Activated CD8-positive, alpha-beta memory T cell treated with anti-CD3 and anti-CD28 coated beads, Interleukin-2, amount 50 U/mL, for 4 hours (primary cell): ENCODE data around the gene PTPRN2.

Source experiments
- DNase-seq: peaks from one replicate; pipeline ENCODE4 v3.0.0-alpha.2; 2020

Gene PTPRN2

GRCh38 chr7:157827863-157828160 is 759.8 kb downstream of the PTPRN2 start:
- no peak for DNase-seq

DNA sequence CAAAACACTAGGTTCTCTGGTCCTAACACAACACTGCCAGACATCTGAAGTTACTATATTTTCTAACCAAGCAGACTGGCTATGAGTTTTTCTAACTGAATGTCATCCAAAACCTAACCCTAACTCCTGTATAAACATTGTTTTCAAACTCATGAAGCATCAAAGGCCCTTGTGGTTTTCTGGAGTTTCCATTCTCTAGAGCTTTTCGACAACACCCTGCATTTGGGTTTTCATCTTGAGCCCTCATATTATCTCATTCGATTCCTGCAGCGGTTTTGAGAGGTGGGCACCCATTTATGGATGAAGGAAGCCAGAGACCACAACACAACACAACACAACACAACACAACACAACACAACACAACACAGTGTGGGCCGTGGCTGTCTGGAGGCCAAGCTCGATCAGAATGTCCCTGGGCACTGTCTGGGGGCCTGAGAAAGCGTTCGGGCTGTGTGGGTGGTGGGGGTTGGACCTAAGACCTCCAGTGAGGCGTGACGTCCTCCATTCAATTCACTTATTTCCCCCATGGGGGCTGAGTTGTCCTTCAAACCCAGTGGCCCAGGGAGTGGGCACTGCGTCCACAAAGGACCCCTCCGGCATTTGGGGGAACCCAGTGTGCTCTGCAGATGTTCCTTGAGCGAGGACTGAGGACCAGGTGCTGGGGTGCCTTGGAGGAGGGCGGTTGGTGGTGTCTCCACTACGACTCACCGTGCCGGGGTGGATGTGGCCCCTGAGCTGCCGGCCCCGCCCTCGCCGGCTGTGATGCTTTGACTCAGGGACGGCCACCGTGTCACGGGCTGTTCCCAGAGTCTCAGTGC is 760.4 kb downstream of the PTPRN2 start:
- peak; percentile 11 for DNase-seq

GRCh38 chr7:157826566-157826965 is 761.1 kb downstream of the PTPRN2 start:
- peak; percentile 11 for DNase-seq

DNA sequence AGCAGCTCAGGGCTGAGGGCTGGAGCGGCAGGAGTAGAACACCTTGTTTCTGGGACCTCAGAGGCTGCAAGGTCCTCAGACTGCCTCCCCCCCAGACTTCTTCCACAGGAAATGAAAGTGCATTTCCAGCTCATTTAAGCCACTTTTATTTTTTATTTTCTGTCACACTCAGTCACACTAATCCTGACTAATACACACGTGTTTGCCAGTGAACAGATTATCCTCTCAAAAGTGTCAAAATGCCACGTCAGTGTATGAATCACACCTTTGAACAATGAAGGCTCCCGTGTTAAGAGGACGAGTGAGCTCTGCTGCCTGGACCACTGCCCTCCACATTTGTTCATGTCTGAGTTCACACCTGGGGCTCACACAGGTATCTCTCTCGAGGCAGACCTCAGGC is 762.3 kb downstream of the PTPRN2 start:
- DNase-seq = no peak

GRCh38 chr7:157824819-157825121 is 762.9 kb downstream of the PTPRN2 start:
- DNase-seq = no peak

GRCh38 chr7:157824011-157824818 is 763.4 kb downstream of the PTPRN2 start:
- no peak for DNase-seq

GRCh38 chr7:157822688-157823031 is 765.0 kb downstream of the PTPRN2 start:
- no peak for DNase-seq

GRCh38 chr7:157821959-157822687 is 765.5 kb downstream of the PTPRN2 start:
- DNase-seq = no peak

DNA sequence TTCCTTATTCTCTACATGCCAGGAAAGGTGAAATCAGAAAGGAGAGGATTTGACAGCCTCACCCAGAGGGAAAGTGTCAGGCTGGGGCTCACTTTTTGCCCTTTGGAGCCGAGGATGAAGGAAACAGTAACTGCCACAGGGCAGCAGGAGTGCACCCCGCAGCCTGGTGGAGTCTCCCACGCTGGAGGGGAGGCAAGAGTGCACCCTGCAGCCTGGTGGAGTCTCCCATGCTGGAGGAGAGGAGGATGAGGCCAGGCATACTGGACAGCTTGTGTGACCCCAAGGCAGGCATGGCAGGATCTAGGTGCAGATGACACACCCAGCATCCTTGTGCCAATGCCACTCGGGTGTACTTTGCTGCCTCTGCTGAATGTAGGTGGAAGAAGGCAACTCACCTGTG is 766.8 kb downstream of the PTPRN2 start:
- DNase-seq = no peak

DNA sequence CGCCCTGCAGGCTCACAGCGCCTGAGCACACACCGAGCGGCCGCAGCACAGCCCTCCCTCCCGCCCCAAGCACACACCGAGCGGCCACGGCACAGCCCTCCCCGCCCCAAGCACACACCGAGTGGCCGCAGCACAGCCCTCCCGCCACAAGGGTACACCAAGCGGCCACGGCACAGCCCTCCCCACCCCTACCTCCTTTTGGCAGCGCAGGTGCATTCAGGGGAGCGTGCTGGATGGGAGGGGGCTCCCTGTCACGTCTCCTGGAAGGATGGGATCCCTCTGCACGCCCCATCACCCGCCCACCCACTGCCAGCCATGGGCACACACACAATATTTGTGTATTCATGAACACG is 768.2 kb downstream of the PTPRN2 start:
- no peak for DNase-seq

GRCh38 chr7:157818701-157819454 is 768.7 kb downstream of the PTPRN2 start:
- DNase-seq = no peak

DNA sequence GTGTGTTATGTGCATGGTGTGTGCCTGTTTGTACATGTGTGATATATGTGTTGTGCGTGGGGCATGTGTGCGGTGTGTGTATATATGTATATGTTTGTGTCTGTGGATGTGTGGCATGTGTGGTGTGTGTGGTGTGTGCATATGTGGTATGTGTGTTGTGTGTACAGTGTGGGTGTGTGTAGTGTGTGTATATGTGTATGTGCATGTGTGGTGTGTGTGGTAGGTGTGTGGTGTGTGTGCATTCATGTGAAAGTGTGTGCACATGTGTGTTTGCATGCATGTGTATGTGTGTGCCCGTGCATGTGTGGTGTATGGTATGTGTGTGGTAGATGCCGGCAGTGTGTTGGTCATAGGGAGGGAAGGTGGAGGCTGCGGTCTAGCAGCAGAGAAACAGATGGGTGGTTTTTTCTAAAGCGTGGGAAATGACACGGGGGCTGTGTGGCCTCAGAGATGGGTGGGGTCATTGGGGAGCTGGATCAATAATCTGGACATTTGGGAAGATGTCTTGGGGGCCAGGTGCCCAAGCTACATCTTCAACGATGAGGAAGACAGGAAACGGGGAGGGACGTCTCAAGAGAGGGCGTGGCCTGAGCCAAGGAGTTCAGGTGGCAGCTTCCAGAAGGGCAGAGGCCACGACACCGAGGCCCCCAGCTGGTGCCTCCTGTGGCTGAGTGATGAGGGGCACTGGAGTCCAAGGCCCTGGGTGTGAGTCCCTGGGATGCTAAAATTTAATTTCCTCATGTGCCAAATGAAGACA is 769.5 kb downstream of the PTPRN2 start:
- no peak for DNase-seq

DNA sequence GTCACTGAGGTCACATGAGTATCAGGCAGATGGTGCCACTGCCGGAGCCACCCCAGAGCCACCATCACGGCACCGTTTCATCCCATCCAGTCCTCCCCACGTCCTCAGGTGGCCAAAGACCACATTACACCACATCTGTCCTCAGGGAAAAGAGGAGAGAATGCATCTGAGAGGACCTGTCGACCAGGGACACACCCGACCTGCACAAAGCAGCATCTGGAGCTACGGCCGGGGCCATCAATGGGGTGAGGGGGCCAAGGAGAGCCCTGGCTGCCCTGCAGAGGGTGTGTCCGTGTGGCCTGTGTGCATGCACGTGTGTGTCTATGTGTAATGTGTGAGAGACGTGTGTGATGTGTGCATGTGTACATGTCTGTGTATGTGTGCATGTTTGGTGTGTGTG is 770.2 kb downstream of the PTPRN2 start:
- DNase-seq = no peak

GRCh38 chr7:157816526-157817250 is 770.9 kb downstream of the PTPRN2 start:
- DNase-seq = no peak

GRCh38 chr7:157816086-157816485 is 771.5 kb downstream of the PTPRN2 start:
- no peak for DNase-seq

GRCh38 chr7:157815706-157816022 is 772.0 kb downstream of the PTPRN2 start:
- no peak for DNase-seq

DNA sequence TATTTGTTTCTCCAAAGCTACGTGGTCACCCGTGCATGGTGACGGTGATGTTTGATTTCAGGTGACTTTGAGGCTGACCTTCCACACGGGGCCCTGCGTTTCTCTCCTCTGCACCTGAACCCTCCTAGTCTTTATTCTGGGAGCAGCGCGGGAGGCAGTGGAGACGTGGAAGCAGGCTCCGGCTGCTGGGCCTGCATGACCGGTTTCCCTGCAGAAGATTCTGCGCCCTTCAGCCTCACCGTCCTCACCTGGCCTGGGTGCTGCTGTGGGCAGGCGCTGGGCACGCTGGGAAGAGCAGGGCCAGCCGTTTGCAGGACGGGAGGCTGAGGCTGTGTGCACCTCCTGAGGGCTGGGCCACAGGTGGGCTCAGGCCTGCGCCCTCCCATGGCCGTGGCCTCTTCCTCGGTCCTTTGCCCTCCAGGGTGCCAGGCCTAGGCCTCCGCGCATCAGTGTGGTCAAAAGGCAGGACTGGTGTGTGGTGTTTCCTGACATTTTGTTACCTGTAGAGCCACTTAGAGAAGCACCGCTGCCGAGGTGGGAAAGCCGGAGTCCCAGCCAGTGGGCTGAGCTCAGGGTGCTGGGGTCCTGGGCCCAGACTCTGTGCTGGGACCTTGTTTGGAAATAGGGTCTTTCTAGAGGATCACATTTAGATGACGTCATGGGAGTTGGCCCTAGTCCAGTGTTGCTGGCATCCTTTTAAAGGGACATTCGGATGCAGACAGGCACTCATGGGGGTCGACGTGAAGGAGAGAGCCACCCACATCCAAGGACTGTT is 772.5 kb downstream of the PTPRN2 start:
- no peak for DNase-seq

- DNase-seq = peak; percentile 7
Measured at GRCh38 chr7:157813741-157814661, 773.6 kb downstream of the PTPRN2 start.

DNA sequence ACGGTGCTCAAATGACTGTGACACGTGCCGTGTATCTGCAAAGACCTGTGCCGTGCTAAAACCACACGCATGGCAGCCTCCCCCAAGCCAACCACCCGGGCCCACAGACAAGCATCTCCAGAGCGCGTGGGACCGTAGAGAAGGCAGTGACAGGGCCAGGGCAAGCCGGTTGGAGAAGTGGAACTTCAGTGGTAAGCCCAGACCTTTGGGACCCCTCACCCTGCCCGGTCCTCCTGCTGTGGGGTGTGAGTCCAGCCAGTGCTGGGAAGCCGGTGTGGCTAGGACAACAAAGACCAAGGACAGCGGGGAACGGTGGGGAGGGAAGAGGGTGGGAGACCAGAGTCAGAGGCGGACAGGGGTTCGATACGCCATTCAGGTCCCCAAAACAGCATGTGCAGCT is 774.6 kb downstream of the PTPRN2 start:
- DNase-seq = no peak

DNA sequence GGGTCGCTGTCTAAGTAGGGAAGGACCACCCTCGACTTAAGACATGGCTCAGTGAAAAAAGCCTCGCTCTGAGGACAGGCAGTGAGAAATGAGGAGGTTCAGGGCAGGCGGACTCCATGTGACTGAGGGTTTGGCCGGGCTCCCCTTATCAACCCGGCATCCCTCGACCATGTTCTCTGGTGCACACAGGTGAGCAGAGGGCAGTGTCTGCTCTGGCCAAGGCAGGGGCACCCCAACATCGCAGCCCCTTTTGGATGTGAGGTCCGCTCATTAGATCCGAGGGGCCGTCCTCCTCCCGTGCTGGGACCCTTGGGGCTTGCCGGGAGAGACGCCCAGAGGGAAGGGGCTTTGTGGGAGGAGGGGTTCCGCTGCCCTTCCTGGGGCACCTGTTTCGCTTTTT is 775.7 kb downstream of the PTPRN2 start:
- no peak for DNase-seq
